ENCODE results near the gene HSD17B13.
"Not testable (repeated sequence)": the region's sequence is repeated elsewhere in the genome, so short reads cannot be mapped to it uniquely, and the experiment has no call there.

HSD17B13 gene

DNA sequence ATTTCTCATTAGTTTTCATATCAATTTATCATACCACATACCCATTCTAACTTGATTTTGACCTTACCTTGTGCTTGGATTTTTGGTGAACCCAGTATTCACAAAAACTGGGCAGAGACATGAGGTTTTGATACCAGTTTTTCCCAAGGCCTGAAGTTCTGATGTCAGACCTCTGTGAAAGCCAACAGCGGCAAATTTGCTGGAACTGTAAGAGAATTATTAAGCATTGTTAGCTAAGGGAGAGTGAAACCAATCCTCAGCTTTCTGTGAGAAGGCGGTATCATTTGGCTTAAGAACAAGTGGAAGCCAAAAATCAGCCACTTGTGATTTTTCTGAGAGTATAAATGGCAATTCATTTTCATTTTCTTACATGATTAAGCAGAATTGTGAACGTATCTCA, 8.9 kb downstream of the HSD17B13 start:
- no peak for DNase-seq

DNA sequence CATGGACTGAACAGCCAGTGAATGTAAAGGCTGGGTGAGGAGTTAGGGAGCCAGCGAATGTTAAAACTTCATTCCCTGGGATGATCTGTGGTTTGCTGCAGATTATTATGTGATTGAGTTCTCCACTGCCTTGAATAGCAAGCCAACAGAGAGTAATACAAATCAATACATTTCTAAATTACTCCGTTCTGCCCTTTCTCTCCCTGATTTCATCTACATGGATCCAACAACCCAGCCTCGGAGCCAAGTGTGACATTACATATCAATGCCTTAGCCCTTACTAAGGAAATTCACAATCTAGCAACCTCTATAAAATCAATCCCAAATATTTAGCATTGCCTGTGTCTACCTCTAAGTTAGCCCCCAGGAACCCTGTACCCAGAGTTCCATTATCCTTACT, 11.0 kb downstream of the HSD17B13 start:
- no peak for DNase-seq

DNA sequence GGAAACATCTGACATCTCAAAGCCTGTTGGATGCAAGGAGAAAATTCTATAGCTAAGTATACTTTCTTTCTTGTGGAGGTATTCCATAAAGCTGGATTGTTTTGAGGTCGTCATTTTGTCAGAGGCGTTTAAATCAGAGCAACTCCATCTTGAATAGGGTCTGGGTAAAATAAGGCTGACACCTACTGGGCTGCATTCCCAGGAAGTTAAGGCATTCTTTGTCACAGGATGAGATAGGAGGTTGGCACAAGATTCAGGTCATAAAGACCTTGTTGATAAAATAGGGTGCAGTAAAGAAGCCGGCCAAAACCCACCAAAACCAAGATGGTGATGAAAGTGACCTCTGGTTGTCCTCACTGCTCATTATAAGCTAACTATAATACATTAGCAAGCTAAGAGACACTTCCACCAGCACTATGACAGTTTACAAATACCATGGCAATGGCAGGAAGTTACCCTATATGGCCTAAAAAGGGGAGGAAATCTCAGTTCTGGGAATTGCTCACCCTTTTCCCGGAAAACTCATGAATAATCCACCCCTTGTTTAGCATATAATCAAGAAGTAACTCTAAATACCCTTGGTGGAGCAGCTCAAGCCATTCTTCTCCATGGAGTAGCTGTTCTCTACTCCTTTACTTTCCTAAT, 11.9 kb downstream of the HSD17B13 start:
- no peak for DNase-seq

DNA sequence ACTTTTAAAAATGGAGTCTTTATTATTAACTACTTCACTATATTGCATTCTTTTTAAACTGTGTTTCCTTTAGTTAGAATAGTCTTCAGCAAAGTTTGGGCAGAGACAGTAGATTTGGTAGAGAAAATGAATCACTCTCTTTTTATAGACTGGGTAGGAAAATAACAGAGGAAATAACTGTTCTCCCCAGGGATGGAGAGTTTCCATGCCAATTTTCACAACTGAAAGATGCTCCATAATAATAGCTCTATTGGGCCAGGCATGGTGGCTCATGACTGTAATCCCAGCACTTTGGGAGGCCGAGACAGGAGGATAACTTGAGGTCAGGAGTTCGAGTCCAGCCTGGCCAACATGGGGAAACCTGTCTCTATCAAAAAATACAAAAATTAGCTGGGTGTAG, 13.1 kb downstream of the HSD17B13 start:
- DNase-seq = no peak

DNA sequence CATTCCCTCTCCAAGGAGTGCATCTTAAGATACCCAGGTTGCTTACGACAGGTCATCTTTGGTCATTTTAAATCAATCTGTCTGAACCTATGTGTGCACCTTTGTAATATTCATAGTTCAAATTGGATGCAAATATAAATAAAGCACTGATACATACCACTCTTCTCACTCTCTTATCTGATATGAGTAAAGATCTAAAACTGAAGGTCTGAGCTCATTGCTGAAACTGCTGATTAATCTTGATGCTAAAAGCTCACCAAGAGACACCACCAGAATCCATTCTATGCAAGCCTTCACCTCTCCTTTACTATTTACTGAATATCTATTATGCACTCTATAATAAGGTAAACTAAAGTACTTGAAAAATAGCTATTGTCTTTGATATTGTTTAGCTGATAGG, 16.6 kb downstream of the HSD17B13 start:
- no peak for DNase-seq

DNA sequence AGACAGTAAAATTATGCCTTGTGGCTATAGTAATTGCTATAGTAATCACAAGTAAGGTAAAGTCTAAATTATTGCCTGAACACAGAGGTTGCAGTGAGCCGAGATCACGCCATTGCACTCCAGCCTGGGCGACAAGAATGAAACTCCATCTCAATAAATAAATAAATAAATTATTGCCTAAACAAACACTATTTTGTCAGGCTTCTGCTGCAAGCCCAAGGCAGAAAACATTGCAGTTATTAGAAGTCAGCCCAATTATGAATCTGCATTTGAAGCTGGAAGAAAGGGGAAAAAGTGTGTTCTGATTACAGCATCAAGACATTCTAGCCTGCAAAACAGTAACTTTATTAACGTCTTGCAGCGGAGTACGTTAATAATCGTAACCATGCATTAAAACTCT, 17.1 kb downstream of the HSD17B13 start:
- no peak for DNase-seq

DNA sequence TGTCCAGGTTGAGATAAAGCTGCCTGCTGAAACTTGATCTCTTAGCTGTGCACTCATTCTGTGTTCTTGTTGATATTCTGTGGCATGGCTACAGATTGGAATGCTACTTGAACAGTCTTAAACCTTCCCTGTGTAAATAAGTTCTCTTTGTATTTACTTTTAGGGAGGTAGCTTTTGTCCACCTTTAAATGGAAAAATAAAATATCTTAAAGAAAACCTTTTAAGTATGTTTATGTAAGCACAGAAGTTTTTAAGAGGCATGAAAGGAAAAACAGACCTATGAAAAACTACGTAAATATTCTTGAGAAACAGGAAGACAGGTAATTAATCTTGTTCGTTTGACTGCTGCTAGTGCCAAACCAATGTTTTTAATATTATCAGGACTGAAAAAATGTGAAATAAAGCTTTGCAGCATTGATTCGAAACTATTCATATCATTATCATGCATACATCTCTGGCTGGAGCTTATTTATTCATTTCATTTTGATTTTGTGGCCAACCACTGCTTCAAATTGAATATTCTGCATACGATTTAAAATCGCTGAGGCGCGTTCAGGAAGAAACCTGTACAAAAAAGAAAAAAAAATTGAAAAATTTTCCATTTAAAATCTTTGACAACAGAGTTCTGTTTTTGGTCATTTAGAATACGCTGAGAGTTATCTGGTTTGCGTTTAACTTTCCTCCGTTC, 17.8 kb downstream of the HSD17B13 start:
- DNase-seq = no peak

DNA sequence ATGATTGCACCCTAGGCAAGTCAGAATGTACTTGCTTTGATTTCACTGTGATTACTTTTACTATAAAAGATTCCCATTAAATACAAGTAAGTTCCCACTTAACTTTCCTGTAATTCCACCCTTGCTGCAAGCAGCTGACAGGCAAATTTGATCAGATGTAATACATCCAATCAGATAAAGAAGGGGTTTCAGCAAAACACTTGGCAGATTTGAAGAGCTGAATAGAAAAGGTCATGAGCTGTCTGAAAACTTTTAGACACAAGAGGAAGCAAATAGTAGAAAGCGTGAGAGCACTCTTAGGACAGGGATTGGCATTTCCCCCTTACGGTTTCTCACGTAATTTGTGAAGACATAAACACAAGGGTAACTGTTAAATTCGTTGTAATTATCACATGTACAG, 22.8 kb downstream of the HSD17B13 start:
- DNase-seq = no peak

DNA sequence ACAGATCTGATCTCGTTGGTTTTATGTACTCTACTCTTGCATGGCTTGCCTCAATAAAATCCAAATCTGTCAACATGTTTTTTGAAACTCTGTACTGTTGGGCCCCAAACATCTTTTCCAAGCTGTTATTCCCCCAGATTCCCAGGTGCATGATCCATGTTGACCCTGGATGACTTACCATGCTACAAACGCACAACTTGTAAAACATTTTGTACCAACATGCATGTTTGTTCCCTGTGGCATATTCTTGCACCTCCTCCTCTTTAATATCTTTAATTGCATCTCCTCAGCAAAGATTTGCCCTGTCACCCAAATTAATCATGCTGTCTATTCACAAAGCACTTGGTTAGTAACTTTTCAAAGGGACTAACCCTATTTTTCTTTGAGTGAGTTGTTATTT, 24.3 kb downstream of the HSD17B13 start:
- DNase-seq = no peak

DNA sequence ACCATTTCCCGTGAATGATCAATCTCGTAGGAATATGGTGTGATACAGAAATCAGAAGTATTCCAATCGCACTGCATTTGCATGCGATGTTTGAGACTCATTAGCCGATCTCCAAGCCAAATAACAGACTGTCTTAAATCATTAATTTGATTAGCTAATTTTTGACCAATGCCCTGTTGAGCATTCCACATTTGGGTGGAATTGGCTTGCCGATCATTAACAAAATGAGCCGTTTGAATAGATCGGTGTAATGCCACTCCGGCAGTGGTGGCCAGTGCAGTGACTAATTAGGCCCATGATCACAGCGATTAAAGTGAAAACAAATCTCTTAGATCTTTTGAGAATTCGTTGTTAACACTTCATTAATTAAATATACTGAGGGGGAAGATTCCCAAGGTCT, 27.8 kb downstream of the HSD17B13 start:
- not testable (repeated sequence) for DNase-seq

DNA sequence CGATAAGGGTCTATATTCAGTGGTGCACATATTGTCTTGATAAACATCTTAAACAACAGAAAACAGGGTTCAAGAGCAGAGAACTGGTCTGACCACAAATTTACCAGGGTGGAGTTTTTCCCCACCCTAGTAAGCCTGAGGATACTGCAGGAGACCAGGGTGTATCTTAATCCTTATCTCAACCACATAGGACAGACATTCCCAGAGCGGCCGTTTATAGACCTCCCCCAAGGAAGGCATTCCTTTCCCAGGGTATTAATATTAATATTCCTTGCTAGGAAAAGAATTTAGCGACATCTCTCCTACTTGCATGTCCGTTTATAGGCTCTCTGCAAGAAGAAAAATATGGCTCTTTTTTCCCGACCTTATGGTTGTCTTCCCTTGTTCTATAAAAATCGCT, 28.8 kb downstream of the HSD17B13 start:
- not testable (repeated sequence) for DNase-seq

DNA sequence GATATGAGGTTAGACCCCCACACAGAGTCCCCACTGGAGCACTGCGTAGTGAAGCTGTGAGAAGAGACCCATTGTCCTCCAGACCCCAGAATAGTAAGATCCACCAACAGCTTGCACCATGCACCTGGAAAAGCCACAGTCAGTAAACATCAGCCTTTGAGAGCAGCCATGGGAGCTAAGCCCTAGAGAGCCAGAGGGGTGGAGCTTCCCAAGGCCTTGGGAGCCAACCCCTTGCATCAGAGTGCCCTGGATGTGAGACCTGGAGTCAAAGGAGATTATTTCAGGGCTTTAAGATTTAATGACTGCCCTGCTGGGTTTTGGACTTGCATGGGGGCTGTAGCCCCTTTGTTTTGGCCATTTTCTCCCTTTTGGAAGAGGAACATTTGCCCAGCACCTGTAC, 35.7 kb downstream of the HSD17B13 start:
- no peak for DNase-seq

DNA sequence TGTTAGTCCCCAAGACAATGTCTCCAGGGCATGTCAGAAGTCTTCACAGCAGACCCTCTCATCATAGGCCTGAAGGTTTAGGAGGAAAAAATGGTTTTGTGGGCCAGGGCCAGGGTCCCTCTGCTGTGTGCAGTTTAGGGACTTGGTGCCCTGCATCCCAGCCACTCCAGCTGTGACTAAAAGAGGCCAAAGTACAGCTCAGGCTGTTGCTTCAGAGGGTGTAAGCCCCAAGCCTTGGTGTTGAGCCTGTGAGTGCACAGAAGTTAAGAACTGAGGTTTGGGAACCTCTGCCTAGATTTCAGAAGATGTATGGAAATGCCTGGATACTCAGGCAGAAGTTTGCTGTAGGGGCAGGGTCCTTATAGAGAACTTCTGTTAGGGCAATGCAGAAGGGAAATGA, 38.4 kb downstream of the HSD17B13 start:
- not testable (repeated sequence) for DNase-seq

DNA sequence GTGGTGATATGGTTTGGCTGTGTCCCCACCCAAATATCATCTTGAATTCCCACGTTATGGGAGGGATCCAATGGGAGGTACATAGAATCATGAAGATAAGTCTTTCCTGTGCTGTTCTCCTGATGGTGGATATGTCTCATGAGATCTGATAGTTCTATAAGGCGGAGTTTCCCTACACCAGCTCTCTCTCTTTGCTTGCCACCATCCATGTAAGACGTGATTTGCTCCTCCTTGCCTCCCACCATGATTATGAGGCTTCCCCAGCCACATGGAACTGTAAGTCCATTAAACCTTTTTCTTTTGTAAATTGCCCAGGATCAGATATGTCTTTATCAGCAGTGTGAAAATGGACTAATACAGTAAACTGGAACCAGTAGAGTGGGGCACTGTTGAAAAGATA, 39.5 kb downstream of the HSD17B13 start:
- no peak for DNase-seq

DNA sequence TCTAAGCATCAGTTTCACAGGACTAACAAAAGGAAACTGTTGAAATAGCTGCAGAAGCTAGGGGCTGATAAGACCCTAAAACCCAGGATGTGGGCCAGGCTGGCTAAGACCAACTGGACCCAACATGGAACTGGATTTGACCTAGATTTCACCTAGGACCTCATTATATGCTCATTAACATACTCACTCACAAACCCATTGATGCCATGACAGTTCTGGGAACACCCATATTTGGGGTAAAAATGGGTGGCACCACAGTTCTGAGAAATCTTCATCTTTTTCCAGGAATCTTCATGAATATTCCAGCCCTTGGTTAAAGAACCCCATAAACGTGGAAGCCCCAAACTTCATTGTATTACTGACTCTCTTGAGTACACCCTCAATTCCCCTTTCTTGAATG, 41.1 kb downstream of the HSD17B13 start:
- DNase-seq = no peak

DNA sequence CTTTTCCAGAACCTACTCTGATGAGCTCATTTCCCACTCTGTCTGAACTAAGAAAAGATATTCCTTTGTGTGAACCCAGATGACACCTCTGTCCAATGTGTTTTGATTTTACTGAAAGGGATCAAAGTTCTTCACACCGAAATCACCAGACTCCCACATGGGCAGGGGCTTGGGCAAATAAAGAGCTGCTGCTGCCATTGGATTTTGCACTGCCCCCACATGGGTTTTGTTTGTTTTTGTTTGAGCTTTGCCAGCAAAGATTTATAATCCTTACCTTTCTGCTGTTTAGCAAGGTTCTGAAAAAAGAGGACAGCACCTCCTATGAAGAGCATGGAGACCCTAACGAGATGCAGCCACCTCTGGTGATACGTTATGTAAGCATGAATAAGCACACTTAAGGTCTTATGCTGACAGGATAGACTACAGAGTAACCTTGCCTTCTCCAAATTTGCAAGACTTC, 44.3 kb downstream of the HSD17B13 start:
- DNase-seq = no peak

DNA sequence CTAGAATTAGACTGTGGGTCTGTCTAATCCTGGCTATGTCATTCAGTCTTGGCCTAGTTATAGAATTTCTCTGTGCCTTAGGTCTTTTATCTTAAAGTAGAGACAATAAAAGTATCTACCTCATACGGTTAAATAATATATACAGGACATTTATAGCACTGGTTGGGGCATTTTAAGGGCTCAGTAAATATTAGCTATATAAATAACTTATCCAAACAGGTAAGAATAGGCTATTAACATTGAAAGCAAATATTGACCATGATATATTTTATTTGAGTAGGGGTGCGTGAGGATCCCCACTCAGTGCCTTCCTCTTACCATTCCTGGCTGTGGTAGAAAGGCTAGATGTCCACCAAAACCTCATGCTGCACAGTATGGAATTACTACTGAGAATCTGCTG, 47.4 kb downstream of the HSD17B13 start:
- DNase-seq = no peak

DNA sequence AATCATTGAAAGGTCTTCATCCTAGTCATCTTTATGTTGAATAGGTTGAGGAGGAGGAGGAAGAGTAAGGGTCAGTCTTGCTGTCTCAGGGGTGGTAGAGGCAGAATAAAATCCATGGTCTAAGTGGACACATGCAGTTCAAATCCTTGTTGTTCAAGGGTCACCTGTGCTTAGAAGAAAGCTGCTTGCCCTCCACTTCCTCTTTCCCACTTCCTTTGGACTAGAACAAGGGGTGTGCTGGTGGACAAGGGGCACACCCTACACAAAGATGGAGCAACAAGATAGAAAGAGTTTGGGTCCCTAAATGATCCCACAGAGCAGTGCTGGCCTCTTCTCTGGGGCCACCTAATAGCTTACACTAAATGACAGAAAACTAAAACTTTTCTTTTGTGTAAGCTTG, 47.9 kb downstream of the HSD17B13 start:
- DNase-seq = no peak

DNA sequence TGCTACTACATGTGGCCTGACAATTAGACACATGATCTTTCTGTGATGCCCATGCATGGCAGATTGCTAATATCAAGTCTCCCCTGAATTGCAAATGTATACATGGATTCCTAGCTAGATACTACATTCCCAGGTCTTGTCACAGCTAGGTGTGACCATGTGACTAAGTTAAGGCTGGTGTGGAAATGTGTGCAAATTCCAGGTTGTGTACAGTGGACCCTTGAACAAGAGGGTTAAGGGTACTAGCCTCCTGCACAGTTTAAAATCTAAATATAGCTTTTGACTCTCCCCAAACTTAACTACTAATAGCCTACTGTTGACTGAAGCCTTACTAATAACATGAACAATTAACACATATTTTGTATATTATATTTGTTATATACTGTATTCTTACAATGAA, 48.4 kb downstream of the HSD17B13 start:
- no peak for DNase-seq

DNA sequence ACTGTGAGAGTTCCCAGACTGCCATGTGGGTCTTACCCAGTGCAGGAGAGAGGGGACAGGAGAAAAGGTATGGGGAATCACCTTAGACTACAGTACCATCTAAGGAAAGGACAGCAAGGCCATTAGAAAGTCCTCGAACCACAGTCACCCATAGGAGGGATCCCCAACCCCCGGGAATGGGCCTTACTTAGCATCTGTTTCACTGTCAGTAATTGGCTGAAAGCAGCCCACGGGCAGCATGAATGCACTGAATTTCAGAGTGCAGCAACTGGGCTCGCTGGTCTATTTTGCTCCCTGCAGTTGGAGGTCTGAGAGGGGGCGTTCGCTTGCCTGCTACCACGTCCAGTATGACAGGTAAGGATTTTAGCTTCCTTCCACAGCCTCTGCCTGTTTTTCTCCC, 51.9 kb downstream of the HSD17B13 start:
- no peak for DNase-seq

DNA sequence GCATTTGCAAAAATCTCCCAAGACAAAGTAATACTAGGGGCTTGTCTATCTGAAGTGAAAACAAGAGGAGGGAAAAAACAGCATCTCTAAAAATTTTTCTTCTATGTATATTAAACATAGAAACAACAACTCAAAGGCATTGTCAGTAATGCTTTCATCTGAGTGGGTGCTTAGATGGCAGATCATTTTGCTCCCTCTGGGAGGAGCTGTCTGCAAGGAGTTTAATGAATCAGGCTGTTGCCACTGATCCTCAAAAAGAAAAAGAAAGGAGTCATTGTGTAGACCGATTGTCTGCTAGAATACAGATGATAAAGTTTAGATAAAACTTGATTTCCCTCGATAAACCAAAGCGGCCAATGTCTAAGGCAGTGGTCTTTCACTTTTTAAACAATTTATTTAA, 52.5 kb downstream of the HSD17B13 start:
- DNase-seq = no peak

DNA sequence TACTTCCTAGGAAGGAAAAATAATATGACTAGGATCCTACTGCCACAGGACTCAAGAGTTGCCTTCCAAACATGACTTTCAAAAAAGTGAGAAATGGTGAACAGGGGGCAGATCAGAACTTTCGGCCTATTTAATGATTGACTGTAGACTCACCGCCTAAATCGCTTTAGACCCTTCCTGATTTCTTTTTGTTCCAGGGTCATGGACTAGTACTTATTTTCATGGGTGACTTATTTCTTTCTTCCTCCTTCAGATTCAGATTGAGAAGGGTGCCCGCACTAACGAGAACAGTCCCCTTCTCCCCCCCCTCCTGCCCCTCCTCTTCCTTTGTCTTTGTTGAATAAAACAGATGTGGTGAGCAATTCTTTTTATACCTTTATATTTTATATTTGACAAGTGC, 54.3 kb downstream of the HSD17B13 start:
- DNase-seq = no peak

DNA sequence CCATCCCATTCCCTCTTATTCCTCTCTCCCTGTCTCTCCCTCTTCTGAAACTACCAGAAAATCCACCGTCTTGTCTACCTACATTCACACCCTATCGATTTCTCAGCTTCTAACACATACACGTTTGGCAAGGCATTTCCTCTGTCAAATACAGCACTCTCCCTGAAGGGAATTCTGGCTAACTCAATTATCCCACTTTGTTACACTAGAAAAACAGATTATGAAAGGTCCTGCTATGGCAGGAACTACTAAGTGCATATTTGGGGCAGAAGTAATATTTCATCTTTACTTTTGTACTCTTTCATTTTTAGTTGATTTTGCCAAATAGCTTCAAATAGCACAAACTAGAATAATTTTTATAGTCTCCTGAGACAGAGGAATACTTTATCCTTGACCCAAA, 55.7 kb downstream of the HSD17B13 start:
- no peak for DNase-seq

DNA sequence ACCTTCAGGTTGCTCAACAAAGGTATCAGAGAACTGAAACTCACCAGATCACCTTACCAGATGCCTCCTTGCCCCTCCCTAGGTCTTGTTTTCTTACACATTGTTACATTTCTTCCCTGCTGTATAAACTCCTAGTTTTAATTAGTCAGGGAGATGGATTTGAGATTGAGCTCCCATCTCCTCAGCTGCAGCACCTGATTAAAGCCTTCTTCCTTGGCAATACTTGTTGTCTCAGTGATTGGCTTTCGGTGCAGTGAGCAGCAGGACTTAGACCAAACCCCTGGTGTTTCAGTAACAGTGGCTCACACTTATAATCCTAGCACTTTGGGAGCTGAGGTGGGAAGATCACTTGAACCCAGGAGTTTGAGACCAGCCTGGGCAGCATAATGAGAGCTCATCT, 59.8 kb downstream of the HSD17B13 start:
- no peak for DNase-seq

DNA sequence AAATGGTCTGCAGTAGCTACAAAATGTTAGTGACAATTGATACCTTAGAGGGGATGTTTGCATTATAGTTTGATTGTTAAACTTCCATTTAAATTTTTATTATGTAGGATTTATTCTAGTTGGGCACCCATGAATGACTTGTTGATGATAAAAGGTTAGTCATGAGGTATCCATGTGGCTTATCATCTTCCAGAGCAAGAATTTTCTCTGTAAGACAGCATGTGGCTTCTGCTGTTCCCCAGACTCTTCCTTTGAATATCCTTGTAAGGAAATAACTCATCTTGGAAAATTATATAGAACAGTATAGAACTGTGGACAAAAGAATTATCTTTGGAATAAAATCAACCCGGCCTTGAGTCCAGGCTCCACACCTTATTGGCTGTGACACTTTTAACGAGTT, 62.2 kb downstream of the HSD17B13 start:
- no peak for DNase-seq

Measured in stimulated activated CD4-positive, alpha-beta T cell treated with anti-CD3 and anti-CD28 coated beads, Interleukin-2, amount 100 ng/mL, for 48 hours (primary cell).